ENCODE results near the gene RAB29.
A peak's percentile ranks its signal among the peaks of the same experiment; 100 is the strongest.

Gene RAB29

GRCh38 chr1:205792481-205792881, 17.2 kb upstream of the RAB29 start:
- Histone ChIP-seq H3K36me3 (ENCODE audit: control insufficient read depth, insufficient read depth, low read length) (no peaks in the 10 kb centered on the region), H3K4me3 (ENCODE audit: low read length) (no peak overlapping the region), H3K9ac (ENCODE audit: low read length) (no peak overlapping the region)

DNA sequence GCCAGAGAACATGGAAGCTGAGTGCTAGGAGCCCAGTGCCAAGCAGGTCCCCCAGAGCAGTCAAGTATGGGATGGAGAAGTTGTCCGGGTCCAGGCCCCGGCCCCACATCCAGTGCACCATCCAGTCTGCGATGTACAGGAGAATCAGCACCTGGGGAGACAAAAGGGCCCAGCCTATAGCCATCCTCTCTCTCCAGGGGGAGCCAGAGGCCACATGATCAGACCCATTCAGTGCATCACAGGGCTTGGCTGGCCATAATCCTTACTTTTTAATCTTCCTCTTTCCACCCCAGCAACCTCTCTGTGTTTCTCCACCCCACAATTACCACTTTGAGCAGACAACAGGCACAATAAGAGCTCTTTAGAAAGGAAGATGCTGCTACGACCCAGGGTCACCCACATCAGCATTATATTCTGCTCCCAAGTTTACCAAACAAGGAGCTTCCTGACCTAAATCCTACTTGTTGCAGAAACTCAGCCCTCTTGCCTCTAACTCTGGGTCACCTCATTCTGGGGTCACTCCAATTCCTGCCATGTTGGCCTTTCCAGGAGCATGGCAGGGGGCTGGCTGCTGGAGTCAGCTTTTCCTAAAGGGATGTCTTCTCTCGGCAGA, 16.4 kb upstream of the RAB29 start:
- no peak overlapping the region for H3K4me3 ChIP-seq (ENCODE audit: low read length)
- no peaks in the 10 kb centered on the region for H3K4me1 ChIP-seq (ENCODE audit: control insufficient read depth, insufficient read depth, low read length)
- no peaks in the 10 kb centered on the region for H3K9me3 ChIP-seq (ENCODE audit: control insufficient read depth, low read length)
- no peaks in the 10 kb centered on the region for H3K27me3 ChIP-seq (ENCODE audit: control insufficient read depth, insufficient read depth, low read length)
- H3K9ac ChIP-seq (ENCODE audit: low read length), result no peak overlapping the region
- H3K36me3 ChIP-seq (ENCODE audit: control insufficient read depth, insufficient read depth, low read length), result no peaks in the 10 kb centered on the region

More at GRCh38 chr1:205792481-205792881, 17.2 kb upstream of the RAB29 start:
- Histone ChIP-seq H3K4me1 (ENCODE audit: control insufficient read depth, insufficient read depth, low read length) (no peaks in the 10 kb centered on the region), H3K27me3 (ENCODE audit: control insufficient read depth, insufficient read depth, low read length) (no peaks in the 10 kb centered on the region), H3K9me3 (ENCODE audit: control insufficient read depth, low read length) (no peaks in the 10 kb centered on the region)

- no peaks in the 10 kb centered on the region for H3K4me1 ChIP-seq (ENCODE audit: control insufficient read depth, insufficient read depth, low read length)
- no peaks in the 10 kb centered on the region for H3K27me3 ChIP-seq (ENCODE audit: control insufficient read depth, insufficient read depth, low read length)
- H3K4me3 ChIP-seq (ENCODE audit: low read length), result no peak overlapping the region
- no peaks in the 10 kb centered on the region for H3K9me3 ChIP-seq (ENCODE audit: control insufficient read depth, low read length)
- H3K9ac ChIP-seq (ENCODE audit: low read length), result no peak overlapping the region
- no peaks in the 10 kb centered on the region for H3K36me3 ChIP-seq (ENCODE audit: control insufficient read depth, insufficient read depth, low read length)
Observed at GRCh38 chr1:205787287-205787916, 12.1 kb upstream of the RAB29 start.

DNA sequence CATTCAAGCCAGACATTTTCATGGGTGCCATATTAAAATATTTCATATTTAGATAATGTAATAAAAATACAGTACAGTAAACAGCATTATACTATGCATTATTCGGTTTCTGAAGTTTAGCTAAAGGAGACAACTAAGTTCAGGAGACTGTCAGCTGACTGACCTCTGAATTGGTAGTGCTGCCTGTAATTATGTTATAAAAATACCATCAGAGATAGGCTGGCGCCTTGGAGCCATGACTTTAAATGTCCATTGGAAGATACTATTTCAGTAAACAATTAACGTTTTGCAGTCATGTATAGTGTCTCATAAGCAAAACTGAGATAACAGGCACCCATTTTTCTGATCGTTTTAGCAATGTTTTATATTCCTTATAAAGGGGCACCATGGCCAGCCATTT, 11.3 kb upstream of the RAB29 start:
- Histone ChIP-seq H3K27me3 (ENCODE audit: control insufficient read depth, insufficient read depth, low read length) (no peaks in the 10 kb centered on the region), H3K4me1 (ENCODE audit: control insufficient read depth, insufficient read depth, low read length) (no peaks in the 10 kb centered on the region), H3K9me3 (ENCODE audit: control insufficient read depth, low read length) (no peaks in the 10 kb centered on the region), H3K36me3 (ENCODE audit: control insufficient read depth, insufficient read depth, low read length) (no peaks in the 10 kb centered on the region), H3K4me3 (ENCODE audit: low read length) (no peak overlapping the region), H3K9ac (ENCODE audit: low read length) (no peak overlapping the region)

- Histone ChIP-seq H3K36me3 (ENCODE audit: control insufficient read depth, insufficient read depth, low read length) (no peaks in the 10 kb centered on the region), H3K4me3 (ENCODE audit: low read length) (no peak overlapping the region), H3K9me3 (ENCODE audit: control insufficient read depth, low read length) (no peaks in the 10 kb centered on the region), H3K4me1 (ENCODE audit: control insufficient read depth, insufficient read depth, low read length) (no peaks in the 10 kb centered on the region), H3K27me3 (ENCODE audit: control insufficient read depth, insufficient read depth, low read length) (no peaks in the 10 kb centered on the region), H3K9ac (ENCODE audit: low read length) (no peak overlapping the region)
Observed at GRCh38 chr1:205785446-205785845, 10.2 kb upstream of the RAB29 start.

GRCh38 chr1:205783904-205784303, 8.6 kb upstream of the RAB29 start:
- no peaks in the 10 kb centered on the region for H3K9me3 ChIP-seq (ENCODE audit: control insufficient read depth, low read length)
- H3K36me3 ChIP-seq (ENCODE audit: control insufficient read depth, insufficient read depth, low read length), result no peaks in the 10 kb centered on the region
- no peaks in the 10 kb centered on the region for H3K4me1 ChIP-seq (ENCODE audit: control insufficient read depth, insufficient read depth, low read length)
- no peak overlapping the region for H3K9ac ChIP-seq (ENCODE audit: low read length)
- H3K27me3 ChIP-seq (ENCODE audit: control insufficient read depth, insufficient read depth, low read length), result no peaks in the 10 kb centered on the region
- no peak overlapping the region for H3K4me3 ChIP-seq (ENCODE audit: low read length)

- Histone ChIP-seq H3K36me3 (ENCODE audit: control insufficient read depth, insufficient read depth, low read length) (no peaks in the 10 kb centered on the region), H3K27me3 (ENCODE audit: control insufficient read depth, insufficient read depth, low read length) (no peaks in the 10 kb centered on the region), H3K4me1 (ENCODE audit: control insufficient read depth, insufficient read depth, low read length) (no peaks in the 10 kb centered on the region), H3K9me3 (ENCODE audit: control insufficient read depth, low read length) (no peaks in the 10 kb centered on the region), H3K4me3 (ENCODE audit: low read length) (no peak overlapping the region), H3K9ac (ENCODE audit: low read length) (no peak overlapping the region)
Observed at GRCh38 chr1:205783433-205783795, 8.1 kb upstream of the RAB29 start.

- Histone ChIP-seq H3K27me3 (ENCODE audit: control insufficient read depth, insufficient read depth, low read length) (no peaks in the 10 kb centered on the region), H3K4me3 (ENCODE audit: low read length) (no peak overlapping the region), H3K4me1 (ENCODE audit: control insufficient read depth, insufficient read depth, low read length) (no peaks in the 10 kb centered on the region), H3K36me3 (ENCODE audit: control insufficient read depth, insufficient read depth, low read length) (no peaks in the 10 kb centered on the region), H3K9ac (ENCODE audit: low read length) (no peak overlapping the region), H3K9me3 (ENCODE audit: control insufficient read depth, low read length) (no peaks in the 10 kb centered on the region)
Observed at GRCh38 chr1:205782627-205783432, 7.5 kb upstream of the RAB29 start.

GRCh38 chr1:205780335-205780734, 5.1 kb upstream of the RAB29 start:
- Histone ChIP-seq H3K4me3 (ENCODE audit: low read length) (no peak overlapping the region), H3K36me3 (ENCODE audit: control insufficient read depth, insufficient read depth, low read length) (no peaks in the 10 kb centered on the region), H3K9ac (ENCODE audit: low read length) (no peak overlapping the region), H3K9me3 (ENCODE audit: control insufficient read depth, low read length) (no peaks in the 10 kb centered on the region), H3K27me3 (ENCODE audit: control insufficient read depth, insufficient read depth, low read length) (no peaks in the 10 kb centered on the region), H3K4me1 (ENCODE audit: control insufficient read depth, insufficient read depth, low read length) (no peaks in the 10 kb centered on the region)

DNA sequence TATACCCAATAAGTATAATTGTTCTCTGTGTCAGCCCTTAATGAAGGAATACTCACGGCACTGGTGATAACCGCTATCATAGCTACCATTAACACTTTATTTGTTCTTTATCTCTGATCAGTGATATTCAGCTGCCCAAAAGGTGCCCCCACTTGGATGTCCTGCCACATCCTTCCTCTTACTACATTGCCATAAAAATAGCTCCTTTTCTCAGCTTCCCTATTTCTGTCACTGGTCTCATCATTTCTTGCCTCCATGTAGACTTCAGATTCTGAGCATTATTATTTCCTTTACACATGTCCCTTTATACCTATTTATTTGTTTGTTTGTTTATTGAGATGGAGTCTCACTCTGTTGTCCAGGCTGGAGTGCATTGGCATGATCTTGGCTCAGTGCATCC, 2.7 kb upstream of the RAB29 start:
- no peaks in the 10 kb centered on the region for H3K9me3 ChIP-seq (ENCODE audit: control insufficient read depth, low read length)
- no peaks in the 10 kb centered on the region for H3K27me3 ChIP-seq (ENCODE audit: control insufficient read depth, insufficient read depth, low read length)
- H3K4me1 ChIP-seq (ENCODE audit: control insufficient read depth, insufficient read depth, low read length), result no peaks in the 10 kb centered on the region
- no peak overlapping the region for H3K9ac ChIP-seq (ENCODE audit: low read length)
- H3K36me3 ChIP-seq (ENCODE audit: control insufficient read depth, insufficient read depth, low read length), result no peaks in the 10 kb centered on the region
- H3K4me3 ChIP-seq (ENCODE audit: low read length), result no peak overlapping the region

DNA sequence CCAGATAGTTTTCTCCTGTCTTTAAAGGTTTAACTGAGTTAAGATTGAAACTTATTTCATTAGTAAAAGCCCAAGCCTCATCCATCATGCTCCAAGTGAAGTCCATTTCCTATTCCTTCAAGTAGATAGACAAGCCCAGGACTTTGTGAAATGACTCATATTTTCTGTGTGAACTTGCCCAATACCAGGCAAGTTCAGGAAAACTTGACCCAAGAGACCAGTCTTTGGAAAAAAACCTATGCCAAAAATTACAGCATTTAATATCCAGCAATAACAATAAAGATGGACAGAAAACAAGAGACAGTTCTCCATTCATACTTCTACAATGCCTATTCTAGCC, 405 bp upstream of the RAB29 start:
- Histone ChIP-seq H3K4me1 (ENCODE audit: control insufficient read depth, insufficient read depth, low read length) (no peaks in the 10 kb centered on the region), H3K9ac (ENCODE audit: low read length) (peak overlapping the region; percentile 74)

GRCh38 chr1:205774198-205775014, 876 bp downstream of the RAB29 start:
- H3K36me3 ChIP-seq (ENCODE audit: control insufficient read depth, insufficient read depth, low read length), result no peaks in the 10 kb centered on the region
- H3K4me1 ChIP-seq (ENCODE audit: control insufficient read depth, insufficient read depth, low read length), result no peaks in the 10 kb centered on the region

More for the DNA sequence above, 405 bp upstream of the RAB29 start:
- Histone ChIP-seq H3K36me3 (ENCODE audit: control insufficient read depth, insufficient read depth, low read length) (no peaks in the 10 kb centered on the region), H3K9me3 (ENCODE audit: control insufficient read depth, low read length) (no peaks in the 10 kb centered on the region), H3K27me3 (ENCODE audit: control insufficient read depth, insufficient read depth, low read length) (no peaks in the 10 kb centered on the region), H3K4me3 (ENCODE audit: low read length) (no peak overlapping the region)

More at GRCh38 chr1:205774198-205775014, 876 bp downstream of the RAB29 start:
- no peaks in the 10 kb centered on the region for H3K9me3 ChIP-seq (ENCODE audit: control insufficient read depth, low read length)
- peak overlapping the region; percentile 74 for H3K9ac ChIP-seq (ENCODE audit: low read length)
- peak overlapping the region; percentile 69 for H3K4me3 ChIP-seq (ENCODE audit: low read length)
- no peaks in the 10 kb centered on the region for H3K27me3 ChIP-seq (ENCODE audit: control insufficient read depth, insufficient read depth, low read length)
